Nephron progenitor cell (in vitro differentiated cells): Measurements from ENCODE around the gene SLC1A1.

Experiments
- DNase-seq: peaks from one replicate; pipeline ENCODE4 v3.0.0; 2021
- H3K27ac Mint-ChIP-seq: 2 replicates; pipeline ENCODE4 v1.8.0; 2021; ENCODE audit warnings: mild to moderate bottlenecking, moderate library complexity, mixed read lengths
- H3K27me3 Mint-ChIP-seq: 2 replicates; pipeline ENCODE4 v1.8.0; 2021; ENCODE audit warnings: mild to moderate bottlenecking, low read depth, mixed read lengths; ENCODE audit not compliant: poor library complexity
- H3K36me3 Mint-ChIP-seq: 2 replicates; pipeline ENCODE4 v1.8.0; 2021; ENCODE audit warnings: low read depth, mixed read lengths
- H3K4me1 Mint-ChIP-seq: 2 replicates; pipeline ENCODE4 v1.8.0; 2021; ENCODE audit warnings: mixed read lengths
- H3K4me3 Mint-ChIP-seq: 2 replicates; pipeline ENCODE4 v1.8.0; 2021; ENCODE audit warnings: mild to moderate bottlenecking, moderate library complexity, mixed read lengths
- H3K9me3 Mint-ChIP-seq: 2 replicates; pipeline ENCODE4 v1.8.0; 2021; ENCODE audit warnings: mild to moderate bottlenecking, moderate library complexity, mixed read lengths
- TF ChIP-seq, protein P1 (sequence below): fragments of 200-600 bp; sonication (generic); IDR thresholded peaks from 2 replicates; pipeline ENCODE4 v1.5.0; 2021; ENCODE audit warnings: antibody characterized with exemption

The SLC1A1 gene

DNA sequence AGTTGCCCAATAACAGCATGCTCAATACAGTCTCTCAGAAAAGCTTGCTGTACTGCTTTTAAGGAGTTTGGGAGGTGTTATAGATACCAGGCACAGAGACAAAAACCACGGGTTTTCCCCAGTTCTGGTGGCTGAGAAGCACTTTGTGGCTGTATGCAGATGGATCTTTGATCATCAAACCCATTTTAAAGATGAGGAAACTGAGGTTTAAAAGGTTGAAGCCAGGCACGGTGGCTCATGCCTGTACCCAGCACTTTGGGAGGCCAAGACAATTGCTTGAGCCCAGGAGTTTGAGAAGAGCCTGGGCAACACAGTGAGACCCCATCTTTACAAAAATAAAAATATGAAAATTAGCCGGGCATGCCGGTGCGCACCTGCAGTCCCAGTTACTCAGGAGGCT lies 125.5 kb downstream of the SLC1A1 start:
- Mint-ChIP-seq H3K27ac (no peak overlapping the region), H3K4me1 (peaks cover 13% of the 10 kb centered on the region), H3K36me3 (no peaks in the 10 kb centered on the region), H3K4me3 (no peak overlapping the region), H3K9me3 (peaks cover 4% of the 10 kb centered on the region), H3K27me3 (no peaks in the 10 kb centered on the region)
- TF ChIP-seq, protein P1, sequence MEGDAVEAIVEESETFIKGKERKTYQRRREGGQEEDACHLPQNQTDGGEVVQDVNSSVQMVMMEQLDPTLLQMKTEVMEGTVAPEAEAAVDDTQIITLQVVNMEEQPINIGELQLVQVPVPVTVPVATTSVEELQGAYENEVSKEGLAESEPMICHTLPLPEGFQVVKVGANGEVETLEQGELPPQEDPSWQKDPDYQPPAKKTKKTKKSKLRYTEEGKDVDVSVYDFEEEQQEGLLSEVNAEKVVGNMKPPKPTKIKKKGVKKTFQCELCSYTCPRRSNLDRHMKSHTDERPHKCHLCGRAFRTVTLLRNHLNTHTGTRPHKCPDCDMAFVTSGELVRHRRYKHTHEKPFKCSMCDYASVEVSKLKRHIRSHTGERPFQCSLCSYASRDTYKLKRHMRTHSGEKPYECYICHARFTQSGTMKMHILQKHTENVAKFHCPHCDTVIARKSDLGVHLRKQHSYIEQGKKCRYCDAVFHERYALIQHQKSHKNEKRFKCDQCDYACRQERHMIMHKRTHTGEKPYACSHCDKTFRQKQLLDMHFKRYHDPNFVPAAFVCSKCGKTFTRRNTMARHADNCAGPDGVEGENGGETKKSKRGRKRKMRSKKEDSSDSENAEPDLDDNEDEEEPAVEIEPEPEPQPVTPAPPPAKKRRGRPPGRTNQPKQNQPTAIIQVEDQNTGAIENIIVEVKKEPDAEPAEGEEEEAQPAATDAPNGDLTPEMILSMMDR: no peak
- DNase-seq: no peak

DNA sequence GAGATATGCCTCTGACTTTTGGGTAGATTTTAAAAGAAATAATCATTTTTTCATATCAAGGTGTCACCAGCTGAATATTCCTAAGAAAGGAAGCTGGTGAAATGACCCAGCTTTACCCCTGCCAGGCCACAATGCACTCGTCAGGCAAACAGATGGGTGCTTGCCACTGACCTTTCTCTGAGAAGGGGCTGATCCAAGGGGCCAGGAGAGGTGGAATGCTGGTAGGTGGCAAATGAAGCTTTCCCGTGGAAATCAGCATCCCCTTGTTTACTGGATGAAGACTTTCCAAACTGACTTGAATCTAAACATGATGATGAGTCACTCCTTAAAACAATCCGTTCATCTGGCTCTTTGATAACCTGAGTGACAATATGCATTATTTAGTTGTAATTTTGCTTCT lies 127.5 kb downstream of the SLC1A1 start:
- Mint-ChIP-seq H3K9me3 (no peaks in the 10 kb centered on the region), H3K4me3 (no peak overlapping the region), H3K36me3 (no peaks in the 10 kb centered on the region), H3K27ac (no peak overlapping the region), H3K4me1 (peaks cover 13% of the 10 kb centered on the region), H3K27me3 (no peaks in the 10 kb centered on the region)
- DNase-seq: no peak
- TF ChIP-seq, protein P1: no peak

DNA sequence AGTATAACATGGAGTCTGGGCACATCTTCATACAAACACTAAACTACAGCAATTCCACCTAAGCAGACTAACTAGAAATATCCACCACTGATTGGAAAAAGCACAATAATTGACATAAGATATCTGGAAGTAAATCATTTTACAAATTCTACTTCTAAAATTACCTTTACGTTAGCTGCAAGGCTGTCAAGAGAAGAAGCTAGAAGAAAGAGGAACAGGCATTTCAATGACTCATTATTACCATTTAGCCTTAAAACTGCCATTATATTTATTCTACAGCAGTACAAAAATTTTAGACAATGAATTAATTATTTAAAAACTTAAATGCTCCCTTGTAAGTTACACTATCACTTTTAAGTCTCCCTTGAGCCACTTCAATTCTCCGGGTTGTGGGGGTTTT lies 128.4 kb downstream of the SLC1A1 start:
- Mint-ChIP-seq H3K27me3 (no peaks in the 10 kb centered on the region), H3K9me3 (no peaks in the 10 kb centered on the region), H3K4me3 (no peak overlapping the region), H3K4me1 (peaks cover 13% of the 10 kb centered on the region), H3K36me3 (no peaks in the 10 kb centered on the region), H3K27ac (no peak overlapping the region)
- TF ChIP-seq, protein P1: no peak
- no peak for DNase-seq

DNA sequence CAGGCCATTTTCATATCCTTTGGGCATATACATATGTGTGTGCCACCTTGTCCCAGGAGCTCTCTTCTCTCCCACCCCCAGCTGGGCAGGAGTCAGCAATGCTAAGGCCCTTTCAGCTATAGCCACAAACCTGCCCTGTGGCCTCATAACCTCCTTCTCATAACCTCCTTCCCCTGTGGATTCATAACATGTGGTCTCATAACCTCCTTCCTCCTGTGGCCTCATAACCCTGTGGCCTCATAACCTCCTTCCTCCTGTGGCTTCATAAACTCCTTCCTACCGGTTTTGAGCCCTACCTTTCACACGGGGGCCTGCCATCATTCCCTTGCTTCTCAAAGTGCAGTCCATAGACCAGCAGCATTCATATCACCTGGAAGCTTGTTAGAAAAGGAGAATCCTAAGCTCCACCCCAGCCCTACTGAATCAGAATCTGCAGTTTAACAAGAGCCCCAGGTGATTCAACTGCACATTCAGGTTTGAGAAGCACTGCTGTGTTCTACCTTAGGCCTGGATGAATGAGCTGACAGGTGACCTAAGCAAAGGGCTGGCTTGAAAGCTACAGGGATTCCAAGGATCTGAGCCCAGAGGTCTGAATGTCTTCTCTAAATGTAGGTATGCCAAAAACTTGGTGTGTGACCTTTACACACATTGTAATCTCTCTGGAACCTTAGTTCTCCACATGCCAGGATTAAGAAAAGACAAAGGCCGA lies 129.9 kb downstream of the SLC1A1 start:
- no peaks in the 10 kb centered on the region for H3K36me3 Mint-ChIP-seq
- H3K9me3 Mint-ChIP-seq: no peaks in the 10 kb centered on the region
- no peak for DNase-seq
- H3K4me1 Mint-ChIP-seq: peaks cover 8% of the 10 kb centered on the region
- H3K27ac Mint-ChIP-seq: no peak overlapping the region
- no peaks in the 10 kb centered on the region for H3K27me3 Mint-ChIP-seq
- TF ChIP-seq, protein P1: no peak
- H3K4me3 Mint-ChIP-seq: no peak overlapping the region

DNA sequence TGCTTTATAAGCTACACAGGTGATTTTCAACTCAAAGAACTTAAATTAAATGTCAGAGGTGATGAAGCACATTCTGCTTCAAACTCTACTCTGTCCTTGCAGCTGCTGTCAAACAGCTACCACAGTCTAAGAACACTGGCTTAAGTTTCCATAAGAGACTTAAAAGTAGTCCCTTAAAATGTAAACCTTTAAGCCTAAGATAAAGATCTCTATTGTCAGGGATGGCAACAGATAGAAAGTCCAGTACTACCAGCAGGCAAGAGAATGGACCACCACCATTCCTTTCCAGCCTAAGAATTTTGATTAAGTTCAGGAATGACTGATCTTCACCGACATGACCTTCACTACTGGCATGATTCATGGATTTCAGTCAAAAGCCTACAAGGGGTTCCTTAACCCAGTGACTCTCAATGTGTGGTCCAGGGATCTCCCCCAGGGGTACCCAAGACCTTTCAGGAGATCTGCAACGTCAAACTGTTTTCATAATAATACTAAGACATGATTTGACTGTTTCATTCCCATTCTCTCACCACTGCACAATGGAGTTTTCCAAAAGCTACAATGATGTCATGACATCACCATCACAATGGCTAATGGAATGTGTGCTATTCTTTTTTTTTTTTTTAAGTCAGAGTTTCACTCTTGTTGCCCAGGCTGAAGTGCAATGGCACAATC lies 130.8 kb downstream of the SLC1A1 start:
- no peak overlapping the region for H3K27ac Mint-ChIP-seq
- peaks cover 5% of the 10 kb centered on the region for H3K4me1 Mint-ChIP-seq
- no peak overlapping the region for H3K4me3 Mint-ChIP-seq
- TF ChIP-seq, protein P1: no peak
- no peaks in the 10 kb centered on the region for H3K9me3 Mint-ChIP-seq
- DNase-seq: no peak
- no peaks in the 10 kb centered on the region for H3K36me3 Mint-ChIP-seq
- no peaks in the 10 kb centered on the region for H3K27me3 Mint-ChIP-seq

DNA sequence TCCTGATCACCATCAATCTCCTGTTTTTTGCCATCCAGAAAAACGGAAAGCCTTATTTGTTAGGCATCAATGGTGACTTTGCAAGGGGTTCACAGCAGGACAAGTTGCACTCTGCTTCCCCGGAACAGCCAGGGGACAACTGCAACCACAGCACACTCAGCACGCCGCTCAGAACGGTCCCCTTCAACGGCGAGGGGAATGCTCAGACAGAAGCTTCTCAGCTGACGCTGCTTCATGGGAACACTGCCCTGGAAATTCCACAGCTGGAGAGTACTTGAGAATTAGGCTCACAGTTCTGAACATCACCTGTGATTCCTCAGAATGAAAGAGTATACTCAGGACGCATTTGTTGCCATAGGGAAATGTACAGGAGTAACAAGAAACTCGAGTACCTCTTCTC lies 131.7 kb downstream of the SLC1A1 start:
- Mint-ChIP-seq H3K9me3 (no peaks in the 10 kb centered on the region), H3K4me1 (peaks cover 5% of the 10 kb centered on the region), H3K36me3 (no peaks in the 10 kb centered on the region), H3K27ac (no peak overlapping the region), H3K4me3 (no peak overlapping the region), H3K27me3 (no peaks in the 10 kb centered on the region)
- TF ChIP-seq, protein P1: no peak
- DNase-seq: no peak
